GM12892 (cell line): ENCODE data around the gene POLR2L.

Source experiments
- DNase-seq: peaks from one replicate; pipeline ENCODE4 v3.0.0; 2011; ENCODE audit not compliant: insufficient read length
- FAIRE-seq: peaks from 2 replicates; lab custom pipeline; 2011; peaks lifted over from hg19 to GRCh38; lab: Jason Lieb, UNC
- POLR2A ChIP-seq: IDR thresholded peaks from 2 replicates; pipeline ENCODE4 v1.6.1; 2011; ENCODE audit warnings: low read depth, low read length, control low read depth
- POLR2AphosphoS5 ChIP-seq: IDR thresholded peaks from 2 replicates; pipeline ENCODE4 v1.6.1; 2011; ENCODE audit warnings: low read depth, low read length, control low read depth
- TAF1 ChIP-seq: IDR thresholded peaks from 2 replicates; pipeline ENCODE4 v1.6.1; 2011; ENCODE audit warnings: low read depth, mild to moderate bottlenecking, control low read depth, low read length, borderline replicate concordance

POLR2L gene

DNA sequence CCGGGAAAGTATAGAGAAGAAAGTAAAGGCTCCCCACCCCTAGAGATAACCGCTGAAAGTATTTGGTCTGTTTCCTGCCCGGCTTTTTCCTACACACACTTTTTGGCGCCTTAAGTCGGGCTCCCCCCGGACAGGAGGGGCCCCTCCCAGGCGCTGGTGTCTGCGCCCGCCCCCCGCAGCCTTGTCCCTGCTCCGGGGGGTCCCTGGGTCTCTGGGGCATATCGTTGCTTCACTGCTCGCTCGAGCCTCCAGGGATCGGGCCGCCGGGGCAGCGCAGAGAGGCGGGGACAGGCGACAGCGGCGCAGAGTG lies 15.5 kb downstream of the POLR2L start:
- FAIRE-seq (no peak), DNase-seq (no peak)
- TF ChIP-seq TAF1, result no peak
- no peak for TF ChIP-seq POLR2A
- TF ChIP-seq POLR2AphosphoS5, result no peak

DNA sequence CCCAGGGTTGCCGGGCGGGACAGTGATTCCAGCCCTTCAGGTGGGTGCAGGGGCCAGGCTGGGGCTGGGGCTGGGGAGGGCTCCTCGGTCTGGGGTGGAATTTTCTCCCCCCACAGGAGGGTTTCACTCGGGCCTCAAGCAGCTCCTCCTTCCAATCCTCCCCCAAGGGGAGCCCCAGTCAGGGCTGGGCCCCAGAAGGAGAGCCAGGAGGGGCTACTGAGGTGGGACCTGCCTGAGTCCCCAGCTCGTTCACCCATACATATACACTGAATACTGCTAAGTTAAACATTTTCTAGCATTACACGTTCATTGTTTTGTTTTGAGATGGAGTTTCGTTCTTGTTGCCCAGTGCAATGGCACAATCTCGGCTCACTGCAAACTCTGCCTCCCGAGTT lies 16.1 kb downstream of the POLR2L start:
- peak; percentile 21 for FAIRE-seq
- TF ChIP-seq TAF1 (no peak), POLR2A (no peak)
- no peak for DNase-seq

DNA sequence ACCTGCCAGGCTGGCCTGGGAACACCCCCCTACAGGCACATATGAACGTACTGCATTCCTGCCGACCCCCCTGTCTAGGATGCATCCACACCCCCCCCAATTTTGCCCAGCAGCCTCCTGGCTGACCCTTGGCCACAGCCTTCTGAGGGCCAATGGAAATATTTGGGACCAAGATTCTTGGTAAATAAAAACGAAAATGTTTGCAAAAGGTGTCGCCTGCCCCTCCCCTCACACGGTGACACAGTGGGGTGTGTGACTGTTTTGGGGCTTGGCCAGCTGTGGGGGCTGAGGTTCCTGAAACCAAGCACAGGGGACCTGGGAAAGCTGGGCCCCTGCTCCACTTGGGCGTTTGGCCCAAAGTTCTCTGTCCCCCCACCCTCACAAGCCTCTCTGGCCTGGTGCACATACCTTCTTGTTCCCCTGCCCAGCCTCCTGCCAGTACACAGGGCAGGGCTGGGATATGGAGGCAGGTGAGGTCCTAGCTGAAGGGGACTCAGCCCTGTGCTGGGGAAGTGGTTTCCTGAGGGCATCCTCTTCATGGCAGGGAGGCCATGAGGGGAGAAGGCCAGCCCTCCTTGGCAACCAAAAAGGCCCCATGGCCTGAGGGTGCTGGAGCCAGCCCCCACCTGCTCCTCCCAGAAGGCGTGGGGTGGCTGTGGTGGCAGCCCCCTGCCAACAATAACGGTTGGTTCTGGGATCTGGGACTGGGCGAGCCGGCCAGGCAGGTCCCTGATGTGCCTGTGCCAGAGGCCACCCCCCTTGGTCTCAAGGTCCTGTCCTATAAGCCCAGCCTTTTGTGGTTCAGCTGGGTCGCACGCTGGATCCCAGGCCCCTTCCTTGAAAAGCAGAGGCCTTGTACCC lies 16.7 kb downstream of the POLR2L start:
- TF ChIP-seq POLR2AphosphoS5 (no peak), POLR2A (no peak), TAF1 (no peak)
- FAIRE-seq, result no peak

DNA sequence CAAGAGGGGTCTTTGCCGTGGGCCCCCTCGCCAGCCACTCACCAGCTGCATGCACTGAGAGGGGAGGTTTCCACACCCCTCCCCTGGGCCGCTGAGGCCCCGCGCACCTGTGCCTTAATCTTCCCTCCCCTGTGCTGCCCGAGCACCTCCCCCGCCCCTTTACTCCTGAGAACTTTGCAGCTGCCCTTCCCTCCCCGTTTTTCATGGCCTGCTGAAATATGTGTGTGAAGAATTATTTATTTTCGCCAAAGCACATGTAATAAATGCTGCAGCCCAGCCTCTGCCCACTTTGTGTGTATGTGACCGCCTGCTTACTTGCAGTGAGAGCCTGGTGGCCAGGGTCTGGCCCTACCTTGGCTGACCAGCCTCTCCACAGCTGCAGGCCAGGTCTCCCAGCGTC lies 17.4 kb downstream of the POLR2L start:
- no peak for FAIRE-seq
- DNase-seq, result no peak
- TF ChIP-seq TAF1 (no peak), POLR2A (no peak), POLR2AphosphoS5 (no peak)

More for the DNA sequence above, 16.7 kb downstream of the POLR2L start:
- DNase-seq, result no peak

DNA sequence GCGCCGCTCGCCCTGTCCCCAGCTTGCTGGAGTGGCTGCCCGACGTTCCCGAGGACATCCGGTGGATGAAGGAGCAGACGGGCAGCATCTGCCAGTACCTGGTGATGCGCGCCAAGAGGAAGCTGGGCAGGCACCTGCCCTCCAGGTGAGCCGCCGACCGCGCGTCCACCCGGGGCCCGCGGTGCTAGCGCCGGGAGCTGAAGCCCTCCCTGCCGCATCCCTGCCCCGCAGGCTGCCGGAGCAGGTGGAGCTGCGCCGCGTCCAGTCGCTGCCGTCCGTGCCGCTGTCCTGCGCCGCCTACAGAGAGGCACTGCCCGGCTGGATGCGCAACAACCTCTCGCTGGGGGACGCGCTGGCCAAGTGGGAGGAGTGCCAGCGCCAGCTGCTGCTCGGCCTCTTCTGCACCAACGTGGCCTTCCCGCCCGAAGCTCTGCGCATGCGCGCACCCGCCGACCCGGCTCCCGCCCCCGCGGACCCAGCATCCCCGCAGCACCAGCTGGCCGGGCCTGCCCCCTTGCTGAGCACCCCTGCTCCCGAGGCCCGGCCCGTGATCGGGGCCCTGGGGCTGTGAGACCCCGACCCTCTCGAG lies 17.9 kb downstream of the POLR2L start:
- DNase-seq (no peak), FAIRE-seq (no peak)
- no peak for TF ChIP-seq TAF1
- no peak for TF ChIP-seq POLR2A

DNA sequence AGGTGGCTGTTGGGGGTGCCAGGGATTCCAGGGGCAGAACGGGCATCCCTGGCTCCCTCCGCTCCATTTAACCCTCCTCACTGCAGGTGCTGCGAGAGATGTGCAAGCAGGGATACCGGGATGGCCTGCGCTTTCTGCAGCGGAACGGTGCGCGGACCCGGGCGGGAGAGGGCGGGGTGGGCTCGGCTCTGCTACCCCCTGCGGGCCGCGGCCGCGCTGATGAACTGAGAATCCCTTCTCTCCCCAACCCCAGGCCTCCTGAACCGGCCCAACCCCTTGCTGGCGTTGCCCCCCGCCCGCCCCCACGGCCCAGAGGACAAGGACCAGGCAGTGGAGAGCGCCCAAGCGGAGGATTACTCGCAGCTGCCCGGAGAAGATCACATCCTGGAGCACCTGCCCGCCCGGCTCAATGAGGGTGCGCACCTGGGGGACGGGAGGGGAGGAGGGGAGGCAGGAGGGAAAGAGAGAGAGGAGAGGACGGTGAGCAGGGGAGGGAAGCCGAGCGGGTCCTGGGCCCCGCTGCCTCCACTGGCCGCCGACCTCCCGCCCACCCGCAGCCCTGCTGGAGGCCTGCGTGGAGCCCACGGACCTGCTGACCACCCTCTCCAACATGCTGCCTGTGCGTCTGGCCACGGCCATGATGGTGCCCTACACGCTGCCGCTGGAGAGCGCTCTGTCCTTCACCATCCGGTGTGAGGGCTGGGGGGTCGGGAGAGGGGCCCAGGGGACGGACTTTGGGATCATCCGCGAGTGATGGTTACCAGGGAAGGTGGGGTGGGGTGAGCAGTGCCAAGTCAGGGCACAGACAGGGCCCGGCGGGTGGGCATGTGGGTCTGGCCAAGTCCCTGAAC lies 18.7 kb downstream of the POLR2L start:
- no peak for DNase-seq
- no peak for FAIRE-seq
- TF ChIP-seq POLR2A (no peak), POLR2AphosphoS5 (no peak), TAF1 (no peak)

DNA sequence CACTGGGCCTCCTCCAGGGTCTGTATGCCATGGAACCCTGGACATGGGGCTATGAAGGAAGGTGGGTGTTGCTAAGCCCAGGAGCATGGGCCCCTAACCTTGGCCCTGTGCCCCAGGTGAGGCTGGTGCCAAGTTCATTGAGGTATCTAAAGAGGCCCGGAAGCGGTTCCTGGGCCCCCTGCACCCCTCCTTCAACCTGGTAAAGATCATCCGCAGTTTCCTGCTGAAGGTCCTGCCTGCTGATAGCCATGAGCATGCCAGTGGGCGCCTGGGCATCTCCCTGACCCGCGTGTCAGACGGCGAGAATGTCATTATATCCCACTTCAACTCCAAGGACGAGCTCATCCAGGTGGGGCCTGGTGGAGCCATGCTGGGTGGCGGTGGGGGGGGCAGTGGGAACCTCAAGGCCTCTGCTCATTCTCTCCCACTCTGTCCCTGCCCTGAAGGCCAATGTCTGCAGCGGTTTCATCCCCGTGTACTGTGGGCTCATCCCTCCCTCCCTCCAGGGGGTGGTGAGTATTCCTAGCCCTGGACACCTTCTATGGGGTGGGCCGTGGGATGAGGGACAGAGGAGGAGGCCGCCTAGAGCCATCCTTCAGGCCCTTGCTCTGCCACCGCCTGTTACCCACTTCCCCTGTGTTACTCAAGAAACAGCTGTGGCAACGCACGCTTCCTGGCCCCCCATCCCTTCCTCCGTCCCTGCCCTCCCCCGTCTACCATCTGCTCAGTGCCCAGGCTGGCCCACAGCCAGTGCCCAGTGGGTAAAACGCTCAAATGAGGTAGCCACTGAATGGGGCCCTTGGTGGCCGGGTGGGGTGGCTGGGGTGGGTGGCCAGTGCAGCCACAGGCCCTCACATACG lies 20.6 kb downstream of the POLR2L start:
- FAIRE-seq (no peak), DNase-seq (no peak)
- TF ChIP-seq POLR2AphosphoS5 (no peak), POLR2A (no peak), TAF1 (no peak)

DNA sequence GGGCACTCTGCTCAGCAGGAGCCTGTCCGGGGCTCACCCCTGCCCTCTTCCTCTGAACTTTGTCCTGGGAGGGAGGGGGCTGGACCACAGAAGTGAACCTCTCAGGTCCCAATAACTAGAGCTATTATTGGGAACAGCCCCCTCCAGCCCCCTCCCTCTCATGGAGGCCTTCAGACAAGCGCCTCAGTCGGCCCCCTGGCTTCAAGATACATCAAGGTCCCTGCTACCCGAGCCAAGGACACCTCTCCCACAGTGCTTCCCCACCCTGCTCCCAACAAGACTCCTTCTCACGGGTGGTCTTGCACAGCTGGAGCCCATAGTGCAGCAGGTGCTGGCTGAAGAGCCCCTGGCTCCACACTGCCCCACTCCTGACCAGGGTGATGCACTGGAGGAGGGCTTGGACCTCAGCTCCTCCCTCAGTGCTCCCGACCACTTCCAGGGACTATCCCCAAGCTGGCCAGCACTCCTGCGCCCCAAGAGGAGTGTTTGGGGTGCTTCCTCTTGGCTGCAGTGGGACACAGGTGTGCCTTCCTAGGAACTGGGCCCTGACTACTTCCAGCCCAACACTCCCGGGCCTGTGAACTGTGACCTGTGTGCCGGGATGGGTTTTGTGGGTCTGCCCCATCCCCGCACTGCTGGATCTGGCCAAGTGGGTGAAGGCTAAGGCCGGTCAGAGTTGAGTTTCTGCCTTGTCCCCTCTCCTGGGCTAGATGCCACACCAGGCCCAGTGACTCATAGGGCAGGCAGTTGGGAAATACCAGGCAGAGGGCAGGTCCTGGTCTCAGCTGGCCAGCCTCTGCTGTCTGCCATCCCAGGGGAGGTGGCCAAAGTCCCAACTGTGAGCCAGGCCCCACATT lies 21.4 kb downstream of the POLR2L start:
- no peak for TF ChIP-seq POLR2AphosphoS5
- no peak for TF ChIP-seq TAF1
- no peak for TF ChIP-seq POLR2A
- FAIRE-seq (no peak), DNase-seq (no peak)

DNA sequence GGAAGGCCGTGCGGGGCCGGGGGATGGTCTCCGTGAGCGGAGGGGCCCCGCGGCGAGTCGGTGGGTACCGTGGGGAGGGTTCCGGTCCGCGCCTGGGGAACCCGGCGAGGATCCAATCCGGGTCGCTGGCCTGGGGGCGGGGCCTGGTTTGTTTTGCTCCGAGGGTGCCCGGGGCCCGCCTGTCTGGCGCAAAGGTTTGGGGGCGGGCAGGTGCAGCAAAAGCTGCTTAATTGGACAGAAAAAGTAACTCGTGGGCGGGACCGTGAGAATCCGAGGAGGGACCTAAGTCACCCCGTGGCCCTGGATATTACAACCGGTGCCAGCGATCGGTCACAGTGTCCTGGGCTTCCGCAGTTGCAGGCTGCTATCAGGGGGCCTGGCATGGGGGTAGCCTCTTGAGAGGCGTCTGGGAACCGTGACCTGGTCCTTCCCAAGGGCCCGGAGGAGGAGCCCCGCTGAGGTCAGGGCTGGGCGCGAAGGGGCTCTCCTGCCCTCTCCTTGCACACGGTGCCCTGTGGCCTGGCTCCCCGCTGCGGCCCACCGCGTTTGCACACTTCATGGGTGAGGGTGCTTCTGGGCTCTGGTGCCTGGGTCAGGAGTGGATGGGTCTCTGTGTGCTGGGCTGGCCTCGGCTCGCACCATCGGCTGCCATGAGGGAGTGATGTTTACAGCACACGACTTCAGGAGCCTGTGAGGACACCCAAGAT lies 22.2 kb downstream of the POLR2L start:
- FAIRE-seq (no peak), DNase-seq (peak; percentile 95)
- TF ChIP-seq POLR2A (no peak), POLR2AphosphoS5 (no peak), TAF1 (no peak)
